NB4 (cell line): ENCODE data around the gene SRSF3.
"Not testable (repeated sequence)": the region's sequence is repeated elsewhere in the genome, so short reads cannot be mapped to it uniquely, and the experiment has no call there.

Experiments
- DNase-seq: peaks from one replicate; pipeline ENCODE4 v3.0.0; 2010; ENCODE audit warnings: low read depth
- H3K4me3 ChIP-seq: one replicate; pipeline ENCODE4 v1.5.1; 2011; ENCODE audit warnings: mild to moderate bottlenecking, low read depth, low read length, moderate library complexity
- MYC ChIP-seq: IDR thresholded peaks from 2 replicates; pipeline ENCODE4 v1.6.1; 2011; ENCODE audit warnings: low read depth, low read length
- POLR2A ChIP-seq: IDR thresholded peaks from 2 replicates; pipeline ENCODE4 v1.6.1; 2011; ENCODE audit warnings: mild to moderate bottlenecking; ENCODE audit not compliant: insufficient read length; ENCODE audit errors: extremely low read depth
- TF ChIP-seq, protein P1 (sequence below): IDR thresholded peaks from one replicate; pipeline ENCODE4 v1.5.1; 2012; ENCODE audit warnings: low read depth, low read length
- TF ChIP-seq, protein P2 (sequence below): IDR thresholded peaks from 2 replicates; pipeline ENCODE4 v1.6.1; 2011; ENCODE audit warnings: low read depth, low read length

SRSF3 gene

DNA sequence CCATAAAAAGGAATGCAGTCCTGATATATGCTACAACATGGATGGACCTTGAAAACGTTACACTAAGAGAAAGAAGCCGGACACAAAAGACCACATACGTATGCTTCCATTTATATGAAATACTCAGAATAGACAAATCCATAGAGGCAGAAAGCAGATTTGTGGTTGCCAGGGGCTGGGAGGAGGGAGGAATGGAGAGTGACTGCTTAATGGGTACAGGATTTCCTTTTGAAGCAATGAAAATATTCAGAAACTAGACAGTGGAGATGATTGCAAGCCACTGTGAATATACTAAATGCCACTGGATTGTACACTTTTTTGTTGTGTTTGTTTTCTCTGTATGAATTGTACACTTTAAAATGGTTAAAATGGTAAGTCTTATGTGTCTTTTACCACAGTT lies 54.9 kb downstream of the SRSF3 start:
- no peak overlapping the region for H3K4me3 ChIP-seq
- TF ChIP-seq, protein P1, sequence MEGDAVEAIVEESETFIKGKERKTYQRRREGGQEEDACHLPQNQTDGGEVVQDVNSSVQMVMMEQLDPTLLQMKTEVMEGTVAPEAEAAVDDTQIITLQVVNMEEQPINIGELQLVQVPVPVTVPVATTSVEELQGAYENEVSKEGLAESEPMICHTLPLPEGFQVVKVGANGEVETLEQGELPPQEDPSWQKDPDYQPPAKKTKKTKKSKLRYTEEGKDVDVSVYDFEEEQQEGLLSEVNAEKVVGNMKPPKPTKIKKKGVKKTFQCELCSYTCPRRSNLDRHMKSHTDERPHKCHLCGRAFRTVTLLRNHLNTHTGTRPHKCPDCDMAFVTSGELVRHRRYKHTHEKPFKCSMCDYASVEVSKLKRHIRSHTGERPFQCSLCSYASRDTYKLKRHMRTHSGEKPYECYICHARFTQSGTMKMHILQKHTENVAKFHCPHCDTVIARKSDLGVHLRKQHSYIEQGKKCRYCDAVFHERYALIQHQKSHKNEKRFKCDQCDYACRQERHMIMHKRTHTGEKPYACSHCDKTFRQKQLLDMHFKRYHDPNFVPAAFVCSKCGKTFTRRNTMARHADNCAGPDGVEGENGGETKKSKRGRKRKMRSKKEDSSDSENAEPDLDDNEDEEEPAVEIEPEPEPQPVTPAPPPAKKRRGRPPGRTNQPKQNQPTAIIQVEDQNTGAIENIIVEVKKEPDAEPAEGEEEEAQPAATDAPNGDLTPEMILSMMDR: no peak
- TF ChIP-seq POLR2A (no peak), MYC (no peak)
- TF ChIP-seq, protein P2, sequence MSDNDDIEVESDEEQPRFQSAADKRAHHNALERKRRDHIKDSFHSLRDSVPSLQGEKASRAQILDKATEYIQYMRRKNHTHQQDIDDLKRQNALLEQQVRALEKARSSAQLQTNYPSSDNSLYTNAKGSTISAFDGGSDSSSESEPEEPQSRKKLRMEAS: no peak
- DNase-seq: no peak

DNA sequence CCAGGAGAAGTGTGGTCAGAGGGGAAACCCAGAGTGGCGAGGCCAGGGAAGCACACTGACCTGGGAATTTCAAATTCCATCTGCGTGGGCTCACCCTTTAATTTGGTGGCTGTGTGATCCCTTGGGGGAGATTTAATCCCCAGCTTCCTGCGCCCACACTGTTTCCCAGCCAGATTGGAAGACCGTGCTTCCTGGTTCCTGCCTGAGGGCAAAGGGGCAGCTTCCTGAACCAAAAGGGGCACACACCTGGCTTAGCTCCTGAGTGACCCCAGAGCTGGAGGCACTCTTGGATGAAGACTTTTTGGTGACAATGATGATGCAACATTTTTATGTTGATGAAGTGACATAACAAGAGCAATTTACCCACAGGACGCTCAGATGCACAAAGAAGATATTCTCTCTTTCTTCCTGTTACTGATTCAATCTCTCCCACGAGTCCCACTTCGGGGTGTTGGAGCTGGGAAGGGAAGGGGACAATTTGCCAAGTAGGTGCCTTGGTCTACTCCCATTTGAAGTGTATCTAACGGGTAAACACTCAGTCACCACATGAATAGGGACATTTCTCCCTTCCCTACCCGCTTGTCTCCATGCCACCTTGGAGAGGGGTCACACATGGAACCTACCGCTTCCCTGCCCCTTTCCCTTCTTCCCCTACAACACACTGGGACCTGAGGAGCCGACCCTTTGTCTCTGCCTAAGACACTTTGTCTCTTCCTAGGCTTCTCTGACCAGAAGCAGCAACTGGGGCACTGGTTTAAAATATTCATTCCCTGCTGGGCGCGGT lies 55.7 kb downstream of the SRSF3 start:
- DNase-seq: peak; percentile 56
- H3K4me3 ChIP-seq: no peak overlapping the region
- TF ChIP-seq POLR2A (no peak), MYC (no peak)
- TF ChIP-seq, protein P1: no peak
- TF ChIP-seq, protein P2: no peak

DNA sequence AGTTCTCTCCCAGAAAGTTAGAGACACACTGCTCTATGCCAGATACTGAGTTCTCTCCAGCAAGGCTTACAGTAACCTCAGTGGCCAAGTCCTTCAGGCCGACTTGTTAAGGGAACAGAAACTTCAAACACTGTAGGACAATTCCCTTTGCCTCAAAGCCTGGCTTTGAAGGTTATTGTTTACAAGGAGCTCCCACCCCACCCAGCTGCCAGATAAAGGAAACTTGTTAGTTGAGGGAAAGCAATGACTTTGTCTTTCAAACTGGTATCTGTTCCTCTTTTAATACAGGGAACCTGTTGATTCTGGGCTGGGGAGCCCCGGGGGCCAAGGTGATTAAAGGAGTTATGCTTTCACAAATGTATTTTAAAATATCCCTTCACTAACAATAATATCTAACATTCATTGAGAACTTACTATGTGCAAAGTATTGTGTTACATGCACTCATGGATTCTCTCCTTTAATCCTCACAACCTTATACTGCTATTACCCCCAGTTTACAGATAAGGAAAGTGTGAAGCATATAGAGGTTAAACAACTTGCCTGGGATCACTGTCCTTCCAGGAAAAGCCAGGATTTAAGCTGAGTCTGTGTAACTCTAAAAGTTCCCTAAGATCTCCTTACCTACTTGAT lies 56.8 kb downstream of the SRSF3 start:
- no peak overlapping the region for H3K4me3 ChIP-seq
- DNase-seq: peak; percentile 82
- TF ChIP-seq, protein P2: no peak
- no peak for TF ChIP-seq POLR2A
- TF ChIP-seq, protein P1: no peak
- no peak for TF ChIP-seq MYC

DNA sequence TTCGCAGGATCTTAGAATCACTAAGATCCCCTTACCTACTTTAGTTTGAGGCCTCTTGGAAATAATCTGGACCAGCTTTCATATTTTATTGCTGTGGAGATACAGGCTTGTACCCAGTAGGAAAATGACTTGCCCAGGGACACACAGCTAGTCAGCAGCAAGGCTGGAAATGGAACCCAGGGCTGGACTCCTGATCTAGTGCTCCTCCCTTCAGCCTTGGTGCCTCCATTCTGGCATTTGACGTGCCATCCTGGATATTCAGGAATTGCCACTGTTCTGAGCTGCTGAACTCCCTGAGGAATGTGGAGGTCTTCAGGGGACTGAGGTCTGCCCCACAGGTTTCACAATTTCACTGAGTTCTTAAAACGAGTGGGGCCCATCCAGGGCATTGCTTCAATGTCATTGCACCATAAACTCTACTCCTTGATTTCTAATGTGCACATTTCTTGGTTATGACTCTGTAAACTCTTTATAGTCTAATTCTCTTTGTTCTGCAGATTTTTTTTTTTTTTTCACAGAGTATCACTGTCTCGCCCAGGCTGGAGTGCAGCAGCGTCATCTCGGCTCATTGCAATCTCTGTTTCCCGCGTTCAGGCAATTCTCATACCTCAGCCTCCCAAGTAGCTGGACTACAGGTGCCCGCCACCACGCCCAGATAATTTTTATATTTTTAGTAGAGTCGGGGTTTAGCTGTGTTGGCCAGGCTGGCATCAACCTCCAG lies 57.7 kb downstream of the SRSF3 start:
- no peak overlapping the region for H3K4me3 ChIP-seq
- DNase-seq: peak; percentile 45
- no peak for TF ChIP-seq POLR2A
- TF ChIP-seq, protein P2: no peak

DNA sequence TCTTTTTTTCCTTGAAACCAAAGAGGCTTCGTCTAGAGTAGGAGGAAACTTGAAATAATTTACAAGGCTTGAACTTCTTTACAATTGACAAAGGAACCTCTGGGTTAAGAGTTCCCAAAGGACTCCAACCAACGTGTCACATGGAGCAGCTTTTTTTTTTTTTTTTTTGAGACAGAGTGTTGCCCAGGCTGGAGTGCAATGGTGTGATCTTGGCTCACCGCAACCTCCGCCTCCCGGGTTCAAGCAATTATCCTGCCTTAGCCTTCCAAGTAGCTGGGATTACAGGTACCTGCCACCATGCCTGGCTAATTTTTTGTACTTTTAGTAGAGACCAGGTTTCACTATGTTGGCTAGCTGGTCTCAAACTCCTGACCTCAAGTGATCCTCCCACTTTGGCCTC lies 60.3 kb downstream of the SRSF3 start:
- not testable (repeated sequence) for H3K4me3 ChIP-seq

More for the DNA sequence above, 60.3 kb downstream of the SRSF3 start:
- not testable (repeated sequence) for DNase-seq
